ENCODE data around the gene KIF26B.

GRCh38 chr1:245578771-245579170, 424.0 kb downstream of the KIF26B start:
- TF ChIP-seq CTCF (IDR thresholded peaks at IDR 0.05; ENCODE audit: low read depth, low read length) (no peak), MYC (IDR thresholded peaks at IDR 0.05; ENCODE audit: low read depth, low read length) (no peak), POLR2A (IDR thresholded peaks at IDR 0.05; ENCODE audit: extremely low read depth, insufficient read length) (no peak), MAX (IDR thresholded peaks at IDR 0.05; ENCODE audit: low read depth, low read length) (no peak)

All from NB4 (cell line).